GM23338 (cell line): ENCODE measurements around the gene PLAAT2. TPM values are rescaled to one million over a fixed set of nuclear protein-coding genes. Genes with fewer than 3 reads are reported as not detected.

Source experiments
- ATAC-seq: fragments of 200-7000 bp; cut with Tn5 transposase; 3 replicates; pipeline ENCODE4 v1.9.1; 2020
- DNase-seq: peaks from one replicate; pipeline ENCODE4 v3.0.0-alpha.2; 2015; ENCODE audit warnings: low spot score
- H2AFZ ChIP-seq: fragments of 200-600 bp; sonication (generic); 2 replicates; pipeline ENCODE4 v1.8.0; 2016; ENCODE audit warnings: antibody characterized with exemption, mild to moderate bottlenecking, moderate library complexity
- H3F3A ChIP-seq: fragments of 200-600 bp; sonication (generic); replicated peaks from 2 replicates; pipeline ENCODE4 v1.8.0; 2017; ENCODE audit warnings: antibody characterized with exemption, mixed run types, low read depth
- H3K27ac ChIP-seq: fragments of 200-600 bp; sonication (generic); 2 replicates; pipeline ENCODE4 v1.6.1; 2016; ENCODE audit warnings: low read depth
- H3K27me3 ChIP-seq: fragments of 200-600 bp; sonication (generic); 2 replicates; pipeline ENCODE4 v1.8.0; 2016; ENCODE audit warnings: mild to moderate bottlenecking, mixed run types, moderate library complexity; ENCODE audit not compliant: insufficient read depth
- H3K36me3 ChIP-seq: fragments of 200-600 bp; sonication (generic); 2 replicates; pipeline ENCODE4 v1.8.0; 2016; ENCODE audit warnings: mild to moderate bottlenecking; ENCODE audit not compliant: insufficient read depth
- H3K4me1 ChIP-seq: fragments of 200-600 bp; sonication (generic); 2 replicates; pipeline ENCODE4 v1.8.0; 2016; ENCODE audit warnings: mild to moderate bottlenecking, moderate library complexity; ENCODE audit not compliant: insufficient read depth
- H3K4me2 ChIP-seq: fragments of 200-600 bp; sonication (generic); 2 replicates; pipeline ENCODE4 v1.7.1; 2017; ENCODE audit warnings: mixed run types
- H3K4me3 ChIP-seq: fragments of 200-600 bp; sonication (generic); 2 replicates; pipeline ENCODE4 v1.6.1; 2016; ENCODE audit warnings: mixed run types
- H3K79me2 ChIP-seq: fragments of 200-600 bp; sonication (generic); replicated peaks from 2 replicates; pipeline ENCODE4 v1.8.0; 2017; ENCODE audit warnings: mild to moderate bottlenecking; ENCODE audit not compliant: insufficient read depth
- H3K9me2 ChIP-seq: fragments of 200-600 bp; sonication (generic); 2 replicates; pipeline ENCODE4 v1.8.0; 2017; ENCODE audit not compliant: insufficient read depth
- H4K20me1 ChIP-seq: fragments of 200-600 bp; sonication (generic); replicated peaks from 2 replicates; pipeline ENCODE4 v1.8.0; 2017; ENCODE audit warnings: mild to moderate bottlenecking; ENCODE audit not compliant: insufficient read depth
- H3K27ac Mint-ChIP-seq: 2 replicates; pipeline ENCODE4 v1.8.0; 2020; ENCODE audit warnings: inconsistent platforms, mild to moderate bottlenecking, moderate library complexity, mixed read lengths
- H3K27me3 Mint-ChIP-seq: 3 replicates; pipeline ENCODE4 v1.8.0; 2022; ENCODE audit warnings: low read depth, mild to moderate bottlenecking, moderate library complexity, mixed read lengths, inconsistent platforms; ENCODE audit not compliant: insufficient read depth, poor library complexity
- H3K36me3 Mint-ChIP-seq: 3 replicates; pipeline ENCODE4 v1.8.0; 2021; ENCODE audit warnings: low read depth, mild to moderate bottlenecking, inconsistent platforms, moderate library complexity, mixed read lengths
- H3K4me1 Mint-ChIP-seq: 3 replicates; pipeline ENCODE4 v1.8.0; 2020; ENCODE audit warnings: mild to moderate bottlenecking, inconsistent platforms, mixed read lengths
- H3K4me3 Mint-ChIP-seq: 3 replicates; pipeline ENCODE4 v1.8.0; 2021; ENCODE audit warnings: moderate library complexity, mild to moderate bottlenecking, inconsistent platforms, mixed read lengths
- H3K9me3 Mint-ChIP-seq: 3 replicates; pipeline ENCODE4 v1.8.0; 2020; ENCODE audit warnings: moderate library complexity, mild to moderate bottlenecking, inconsistent platforms, mixed read lengths
- CREB1 ChIP-seq: fragments of 250-450 bp; sonication (Bioruptor Pico); IDR thresholded peaks from 2 replicates; pipeline ENCODE4 v1.5.0; 2020; ENCODE audit warnings: low read depth, mild to moderate bottlenecking, moderate library complexity
- CTCF ChIP-seq, 2 experiments: fragments of 200-600 bp in 1 of 2; sonication (generic) in 1 of 2; conservative IDR thresholded peaks; 2 replicates each; pipeline versions ENCODE4 v1.5.1 to v1.6.1; 2016 to 2017; ENCODE audit warnings: antibody characterized with exemption in 2 of 2, low read depth in 2 of 2, mild to moderate bottlenecking in 2 of 2, moderate library complexity in 1 of 2
- ETS1 ChIP-seq: IDR thresholded peaks from 2 replicates; pipeline ENCODE4 v1.6.1; 2016; ENCODE audit warnings: antibody characterized with exemption
- EZH2 ChIP-seq: fragments of 200-600 bp; sonication (generic); IDR thresholded peaks from one replicate; pipeline ENCODE4 v1.8.0; 2017; ENCODE audit warnings: antibody characterized with exemption, mild to moderate bottlenecking, low read depth; ENCODE audit not compliant: unreplicated experiment
- EZH2phosphoT487 ChIP-seq: fragments of 200-600 bp; sonication (generic); IDR thresholded peaks from one replicate; pipeline ENCODE4 v1.8.1; 2018; ENCODE audit warnings: antibody characterized with exemption; ENCODE audit not compliant: unreplicated experiment
- JUNB ChIP-seq: IDR thresholded peaks from one replicate; pipeline ENCODE4 v1.6.1; 2016; ENCODE audit warnings: antibody characterized with exemption; ENCODE audit not compliant: unreplicated experiment
- NANOG ChIP-seq: IDR thresholded peaks from 2 replicates; pipeline ENCODE4 v1.6.1; 2016; ENCODE audit warnings: antibody characterized with exemption, borderline replicate concordance
- POLR2AphosphoS5 ChIP-seq: IDR thresholded peaks from 2 replicates; pipeline ENCODE4 v1.6.1; 2016; ENCODE audit warnings: antibody characterized with exemption, low read depth
- REST ChIP-seq: IDR thresholded peaks from one replicate; pipeline ENCODE4 v1.6.1; 2018; ENCODE audit warnings: antibody characterized with exemption; ENCODE audit not compliant: unreplicated experiment
- STAT1 ChIP-seq: IDR thresholded peaks from one replicate; pipeline ENCODE4 v1.6.1; 2016; ENCODE audit warnings: antibody characterized with exemption; ENCODE audit not compliant: unreplicated experiment
- ZNF114 ChIP-seq: fragments of 250-450 bp; sonication (Bioruptor Pico); IDR thresholded peaks from 2 replicates; pipeline ENCODE4 v1.5.0; 2020; ENCODE audit warnings: mild to moderate bottlenecking, moderate library complexity
- ZNF331 ChIP-seq: fragments of 250-450 bp; sonication (Bioruptor Pico); IDR thresholded peaks from 2 replicates; pipeline ENCODE4 v1.5.0; 2020; ENCODE audit warnings: low read depth, mild to moderate bottlenecking, moderate library complexity
- ZNF462 ChIP-seq: fragments of 250-450 bp; sonication (Bioruptor Pico); IDR thresholded peaks from 2 replicates; pipeline ENCODE4 v1.5.0; 2020; ENCODE audit warnings: mild to moderate bottlenecking, moderate library complexity
- polyA plus RNA-seq: library from polyadenylated mRNA; unstranded; fragments of >200 nt; fragmentation: Nextera tagmentation; extraction: Ambion mirVana; gene quantifications from 2 replicates; pipeline ENCODE4 v1.2.1, GENCODE V29; 2016
- total RNA-seq: library from RNA; depleted of rRNA; stranded (reverse); fragments of >200 nt; shearing (Covaris generic); gene quantifications from 2 replicates; pipeline ENCODE4 v1.2.3, GENCODE V29; 2014

The PLAAT2 gene
- total and polyA plus RNA-seq, 2 experiments from 2014 or later, result 0.66 to 0.78 TPM

- DNase-seq (no peak), ATAC-seq (no peak)
- Mint-ChIP-seq H3K9me3 (peaks cover 9% of the 10 kb centered on the region; the same call in 2 of the 3 replicates), H3K36me3 (peaks cover 4% of the 10 kb centered on the region; the same call in 2 of the 3 replicates), H3K4me1 (no peaks in the 10 kb centered on the region; the same call in 2 of the 3 replicates), H3K4me3 (no peak overlapping the region), H3K27me3 (peaks cover 10% of the 10 kb centered on the region), H3K27ac (no peak overlapping the region)
- no peak overlapping the region for H2AFZ ChIP-seq
- TF ChIP-seq POLR2AphosphoS5 (no peak), EZH2 (no peak), JUNB (no peak), STAT1 (no peak), EZH2phosphoT487 (no peak), ZNF462 (no peak), CTCF (conservative IDR thresholded peaks at IDR 0.05; ENCODE audit: low read depth in 2 of 2) (no peak), CREB1 (CRISPR knock-in tag) (no peak), ZNF114 (CRISPR knock-in tag) (no peak), ZNF331 (CRISPR knock-in tag) (no peak), NANOG (no peak), ETS1 (no peak), REST (no peak)
- H4K20me1 ChIP-seq, result no peaks in the 10 kb centered on the region
- no peaks in the 10 kb centered on the region for H3K79me2 ChIP-seq
- no peaks in the 10 kb centered on the region for H3K36me3 ChIP-seq
- no peak overlapping the region for H3K4me3 ChIP-seq
- 0 out of 2 replicates have a peak, but pooled peaks cover 3% of the 10 kb centered on the region for H3F3A ChIP-seq
- no peak overlapping the region for H3K27ac ChIP-seq
- H3K4me1 ChIP-seq, result no peaks in the 10 kb centered on the region
- H3K27me3 ChIP-seq, result no peaks in the 10 kb centered on the region
- peaks cover 10% of the 10 kb centered on the region; the same call in 1 of the 2 replicates for H3K9me2 ChIP-seq
- H3K4me2 ChIP-seq, result no peak overlapping the region
Measured at GRCh38 chr11:63547061-63547460, 16.1 kb downstream of the PLAAT2 start.
